Dedifferentiated amniotic fluid mesenchymal stem cell (primary cell): ENCODE data around the gene NTSR1.

ENCODE experiments used
- DNase-seq: peaks from one replicate; pipeline ENCODE4 v3.0.0-alpha.2; 2016; ENCODE audit errors: extremely low spot score

NTSR1 gene

GRCh38 chr20:62755817-62756724, 47.4 kb downstream of the NTSR1 start:
- DNase-seq, result no peak

- no peak for DNase-seq
Measured at GRCh38 chr20:62758226-62758912, 49.7 kb downstream of the NTSR1 start.

GRCh38 chr20:62759981-62760431, 51.4 kb downstream of the NTSR1 start:
- no peak for DNase-seq

DNA sequence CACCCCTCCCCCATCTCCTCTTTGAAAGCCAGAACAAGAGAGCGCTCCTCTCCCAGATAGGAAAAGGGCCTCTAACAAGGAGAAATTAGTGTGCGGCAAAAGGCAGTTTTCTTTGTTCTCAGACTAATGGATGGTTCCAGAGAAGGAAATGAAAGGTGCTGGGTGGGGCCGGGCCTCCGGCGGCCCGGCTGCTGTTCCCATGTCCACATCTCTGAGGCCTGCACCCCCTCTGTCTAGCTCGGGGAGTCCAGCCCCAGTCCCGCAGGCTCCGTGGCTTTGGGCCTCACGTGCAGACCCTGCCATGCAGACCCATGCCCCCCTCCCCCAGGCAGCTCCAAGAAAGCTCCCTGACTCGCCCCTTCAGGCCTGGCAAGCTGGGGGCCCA, 51.8 kb downstream of the NTSR1 start:
- DNase-seq, result no peak

DNA sequence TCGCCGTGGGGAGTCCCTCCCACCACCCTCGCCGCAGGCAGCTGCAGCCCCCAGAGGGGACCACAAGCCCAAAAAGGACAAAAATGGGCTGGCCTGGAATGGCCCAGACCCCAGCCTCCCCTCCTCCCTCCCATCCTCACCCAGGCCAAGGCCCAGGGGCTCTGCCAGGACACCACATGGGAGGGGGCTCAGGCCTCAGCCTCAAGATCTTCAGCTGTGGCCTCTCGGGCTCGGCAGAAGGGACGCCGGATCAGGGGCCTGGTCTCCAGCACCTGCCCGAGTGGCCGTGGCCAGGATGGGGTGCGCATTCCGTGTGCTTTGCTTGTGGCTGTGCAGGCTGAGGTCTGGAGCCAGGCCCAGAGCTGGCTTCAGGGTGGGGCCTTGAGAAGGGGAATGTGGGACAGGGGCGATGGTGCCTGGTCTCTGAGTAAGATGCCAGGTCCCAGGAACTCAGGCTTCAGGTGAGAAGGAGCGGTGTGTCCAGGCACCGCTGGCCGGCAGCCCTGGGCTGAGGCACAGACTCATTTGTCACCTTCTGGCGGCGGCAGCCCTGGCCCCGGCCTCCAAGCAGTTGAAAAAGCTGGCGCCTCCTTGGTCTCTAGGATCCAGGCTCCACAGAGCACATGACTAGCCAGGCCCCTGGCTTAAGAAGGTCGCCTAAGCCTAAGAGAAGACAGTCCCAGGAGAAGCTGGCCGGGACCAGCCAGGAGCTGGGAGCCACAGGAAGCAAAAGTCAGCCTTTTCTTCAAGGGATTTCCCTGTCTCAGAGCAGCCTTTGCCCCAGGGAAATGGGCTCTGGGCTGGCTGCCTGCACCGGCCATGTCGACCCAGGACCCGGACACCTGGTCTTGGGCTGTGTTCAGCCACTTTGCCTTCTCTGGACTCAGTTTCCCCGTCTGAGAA, 52.5 kb downstream of the NTSR1 start:
- no peak for DNase-seq

GRCh38 chr20:62761759-62762131, 53.1 kb downstream of the NTSR1 start:
- DNase-seq, result no peak

DNA sequence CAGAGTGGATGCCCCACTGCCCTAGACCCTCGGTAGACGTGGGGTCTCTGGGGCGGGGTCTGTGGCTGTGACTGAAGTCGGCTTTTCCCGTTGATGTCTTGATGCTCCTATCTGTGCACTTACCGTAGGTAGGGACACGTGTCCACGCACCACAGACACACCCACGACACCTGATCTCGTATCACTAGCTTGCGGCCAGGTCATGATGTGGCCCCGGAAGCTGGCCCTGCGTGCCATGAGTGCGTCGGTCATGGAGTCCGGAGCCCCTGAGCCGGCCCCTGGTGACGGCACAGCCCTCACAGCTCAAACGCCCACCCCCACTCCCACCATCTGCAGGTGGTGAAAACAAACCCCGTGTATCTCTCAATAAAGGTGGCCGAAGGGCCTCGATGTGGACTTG, 53.7 kb downstream of the NTSR1 start:
- DNase-seq, result no peak

DNA sequence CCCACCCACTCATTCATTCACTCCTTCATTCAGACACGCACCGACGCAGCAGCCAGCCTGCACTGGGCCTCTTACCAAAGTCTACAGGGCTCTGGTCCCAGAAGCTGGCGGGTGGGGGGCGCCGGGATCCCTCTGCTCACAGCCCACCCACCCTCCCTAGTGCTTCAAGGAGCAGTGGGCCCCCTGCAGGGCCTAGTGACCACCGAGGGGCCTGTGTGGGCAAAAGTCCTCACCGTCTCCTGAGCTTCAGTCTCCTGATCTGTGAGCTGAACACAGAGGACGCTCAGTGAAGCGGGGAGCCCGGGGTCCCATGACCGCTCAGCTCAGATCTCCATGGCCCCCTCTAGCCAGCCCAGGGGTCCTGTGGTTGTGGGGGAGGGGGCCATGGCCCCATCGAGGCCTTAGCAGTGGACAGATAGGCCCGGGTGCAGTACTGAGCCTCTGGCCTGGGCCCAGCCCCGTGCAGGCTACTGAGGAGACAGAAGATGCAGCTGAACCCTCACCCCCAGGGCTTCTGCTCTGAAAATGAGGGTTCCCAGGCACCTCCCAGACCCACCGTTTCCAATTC, 54.2 kb downstream of the NTSR1 start:
- DNase-seq, result no peak

GRCh38 chr20:62763404-62763803, 54.8 kb downstream of the NTSR1 start:
- no peak for DNase-seq

DNA sequence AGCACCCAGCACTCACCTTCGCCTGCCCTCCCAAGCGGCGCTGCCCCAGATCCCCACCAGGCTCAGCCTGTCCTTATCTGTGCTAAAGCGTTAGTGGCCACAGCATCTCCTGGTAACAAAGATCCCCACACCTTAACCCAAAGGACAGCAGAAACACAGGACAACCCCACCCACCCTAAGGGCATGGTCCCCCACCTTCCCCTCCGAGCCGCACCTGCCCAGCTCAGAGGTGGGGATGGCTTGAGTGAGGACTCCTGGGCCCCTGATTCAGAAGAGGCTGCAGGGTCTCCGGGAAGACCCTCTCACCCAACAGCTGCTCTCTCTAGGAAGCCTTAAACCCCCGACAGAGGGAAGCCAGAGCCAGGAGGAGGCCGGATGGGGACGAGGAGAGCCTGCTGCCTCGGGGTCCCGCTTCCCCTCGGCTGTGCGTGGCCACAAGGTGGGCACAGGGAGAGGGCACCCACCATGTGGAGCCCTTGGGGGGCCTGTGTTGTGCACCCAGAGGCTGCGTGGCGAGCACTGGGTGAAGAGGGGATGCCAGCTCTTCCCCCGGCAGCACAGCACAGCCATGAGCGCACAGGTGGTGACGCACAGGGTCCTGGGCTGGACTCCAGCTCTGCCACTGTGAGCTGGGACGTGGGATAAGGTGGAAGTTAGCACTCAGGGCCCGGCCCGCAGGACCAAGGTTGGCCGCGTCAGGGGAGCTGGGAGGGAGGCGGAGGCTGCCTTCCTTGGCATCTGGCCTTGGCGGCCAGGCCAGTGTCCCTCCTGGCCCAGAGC, 55.7 kb downstream of the NTSR1 start:
- no peak for DNase-seq

GRCh38 chr20:62765021-62765420, 56.4 kb downstream of the NTSR1 start:
- DNase-seq, result no peak

DNA sequence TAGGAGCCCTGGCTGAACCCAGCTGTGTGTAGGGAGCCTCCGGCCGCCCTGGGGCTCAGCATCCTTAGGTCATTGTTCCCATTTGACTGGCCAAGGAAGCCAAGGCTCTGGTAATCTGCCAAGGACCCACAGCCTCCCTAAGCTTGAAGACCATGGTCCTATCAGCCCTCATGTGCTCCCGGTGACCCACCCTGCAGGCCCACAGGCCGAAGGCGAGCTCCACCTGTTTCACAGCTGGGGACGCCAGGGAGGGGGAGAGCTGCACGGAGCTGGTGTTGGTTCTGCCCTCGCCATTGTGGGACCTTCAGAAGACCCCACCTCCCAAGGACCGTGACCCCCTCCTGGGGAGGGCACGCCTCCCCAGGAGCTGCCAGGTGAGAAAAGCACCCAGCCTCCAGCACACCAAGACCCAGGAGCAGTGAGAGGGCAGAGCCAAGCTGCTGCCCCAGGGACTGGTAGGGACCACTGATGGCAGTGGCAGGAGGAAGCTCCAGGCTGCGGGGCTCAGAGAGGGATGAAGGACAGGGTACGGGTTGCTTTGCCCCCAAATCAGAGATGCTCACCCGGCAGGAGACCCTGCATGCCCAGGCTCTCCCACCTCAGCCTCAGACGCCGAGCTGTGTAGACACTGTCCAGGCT, 56.9 kb downstream of the NTSR1 start:
- DNase-seq, result no peak

GRCh38 chr20:62766071-62766450, 57.4 kb downstream of the NTSR1 start:
- no peak for DNase-seq

DNA sequence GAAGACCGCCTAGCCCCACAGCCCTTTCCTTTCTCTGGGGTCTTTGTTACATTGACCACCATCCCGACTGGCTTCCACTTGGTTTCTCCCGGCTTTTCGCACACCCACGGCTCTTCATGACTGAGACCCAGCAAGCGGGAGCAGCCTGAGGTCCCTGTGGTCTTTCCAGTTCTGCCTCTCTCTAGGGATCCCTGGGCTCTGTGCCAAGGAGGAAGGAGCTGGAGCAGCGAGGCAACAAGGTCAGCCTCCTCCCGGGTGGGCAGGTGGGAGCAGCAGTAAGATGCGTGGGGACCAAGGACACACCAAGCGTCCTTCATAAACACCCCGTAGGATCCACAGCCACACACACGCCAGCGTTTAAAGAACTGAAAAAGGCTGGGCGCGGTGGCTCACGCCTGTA, 58.1 kb downstream of the NTSR1 start:
- no peak for DNase-seq

DNA sequence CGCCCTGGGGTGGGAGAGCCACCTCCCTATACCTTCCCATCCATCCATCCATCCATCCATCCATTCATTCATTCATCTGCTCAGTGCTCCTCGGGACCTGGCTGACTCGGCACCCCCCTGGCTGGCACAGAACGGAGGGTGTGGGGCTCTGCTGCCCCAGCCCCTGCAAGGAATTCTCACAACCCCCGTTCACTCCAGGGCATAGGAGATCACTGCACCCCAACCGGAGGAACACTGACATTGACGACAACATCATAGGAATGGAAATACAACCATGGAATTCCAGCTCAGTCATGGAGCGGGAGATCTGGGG, 59.6 kb downstream of the NTSR1 start:
- no peak for DNase-seq

GRCh38 chr20:62768551-62769287, 60.1 kb downstream of the NTSR1 start:
- peak; percentile 26 for DNase-seq

DNA sequence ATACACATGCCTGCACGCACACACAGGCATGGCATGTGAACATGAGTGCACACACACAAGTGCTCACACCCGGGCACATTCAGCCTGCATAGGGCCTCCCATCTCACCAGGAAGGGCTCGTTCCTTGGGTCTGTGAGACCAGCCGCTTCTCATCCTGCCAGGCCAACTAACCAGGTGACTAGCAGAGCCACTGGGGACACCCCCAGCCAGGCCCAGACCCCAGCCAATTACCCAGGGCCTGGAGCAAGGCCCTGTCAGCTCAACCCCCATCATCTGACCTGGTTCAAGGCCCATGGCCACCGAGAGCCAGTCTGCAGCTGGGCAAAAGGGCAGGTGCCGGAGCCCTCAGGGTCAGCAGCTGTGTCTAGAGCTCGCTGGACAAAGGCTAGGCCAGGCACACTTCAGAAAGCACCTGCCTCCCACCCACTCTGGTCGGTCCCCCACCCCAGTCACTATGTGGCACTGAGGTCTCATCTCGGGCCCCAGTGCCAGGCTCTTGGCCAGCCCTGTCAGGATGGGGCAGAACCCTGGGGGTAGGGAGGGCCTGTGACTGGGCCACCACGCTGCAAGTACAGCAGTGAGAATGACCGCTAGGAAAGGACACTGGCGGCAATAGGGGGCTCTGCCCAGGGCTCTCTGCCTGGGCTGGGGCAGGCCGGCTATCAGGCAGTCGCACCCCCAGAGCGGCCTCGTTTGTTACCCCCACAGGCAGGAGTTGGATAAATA, 60.9 kb downstream of the NTSR1 start:
- DNase-seq, result no peak

DNA sequence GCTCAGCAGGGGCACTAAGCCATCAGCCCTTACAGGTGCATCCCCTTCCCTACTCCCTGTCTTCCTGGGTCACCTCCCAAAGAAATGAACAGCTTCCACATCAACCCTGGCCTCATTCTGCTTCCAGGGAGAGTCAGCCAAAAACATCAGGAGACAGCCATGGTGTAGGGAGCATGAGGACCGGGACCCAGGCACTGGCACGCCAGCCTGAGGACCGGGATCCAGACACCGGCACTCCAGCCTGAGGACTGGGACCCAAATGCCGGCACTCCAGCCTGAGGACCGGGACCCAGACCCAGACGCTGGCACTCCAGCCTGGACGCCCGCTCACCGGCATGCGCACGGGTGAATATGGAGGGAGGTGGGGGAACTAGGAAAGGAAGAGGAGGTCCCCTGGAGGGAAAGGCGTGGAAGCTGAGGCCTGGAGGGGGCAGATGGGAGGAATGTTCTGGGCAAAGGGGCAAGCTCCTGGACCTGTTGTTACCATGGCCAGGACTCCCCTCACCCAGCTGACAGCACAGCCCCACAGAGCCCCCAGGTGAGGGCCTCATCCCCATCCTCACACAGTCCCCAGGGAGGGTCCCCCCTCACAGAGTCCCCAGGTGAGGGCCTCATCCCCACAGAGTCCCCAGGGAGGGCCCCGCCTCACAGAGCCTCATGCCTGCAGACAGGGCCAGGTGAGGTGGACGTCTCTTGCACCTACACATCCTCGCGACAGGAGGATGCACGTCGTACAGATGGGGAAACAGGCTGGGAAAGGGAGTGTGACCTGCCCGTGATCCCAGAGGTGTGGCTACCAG, 61.7 kb downstream of the NTSR1 start:
- DNase-seq, result no peak

GRCh38 chr20:62770916-62771315, 62.3 kb downstream of the NTSR1 start:
- DNase-seq, result no peak
